GM23248 (cell line): Measurements from ENCODE around the gene CDK14. TPM values are rescaled to one million over a fixed set of nuclear protein-coding genes. Genes with fewer than 3 reads are reported as not detected.
A peak's percentile ranks its signal among the peaks of the same experiment; 100 is the strongest.

Experiments used
- DNase-seq: peaks from one replicate; pipeline ENCODE4 v3.0.0-alpha.2; 2015
- H2AFZ ChIP-seq: fragments of 200-600 bp; sonication (generic); 2 replicates; pipeline ENCODE4 v1.6.1; 2016; ENCODE audit warnings: antibody characterized with exemption
- H3F3A ChIP-seq: fragments of 200-600 bp; sonication (generic); 2 replicates; pipeline ENCODE4 v1.6.1; 2016; ENCODE audit warnings: mild to moderate bottlenecking, antibody characterized with exemption, mixed run types; ENCODE audit not compliant: insufficient read depth
- H3K27ac ChIP-seq: fragments of 200-600 bp; sonication (generic); 2 replicates; pipeline ENCODE4 v1.5.1; 2016; ENCODE audit warnings: mild to moderate bottlenecking
- H3K27me3 ChIP-seq: fragments of 200-600 bp; sonication (generic); replicated peaks from 2 replicates; pipeline ENCODE4 v1.6.1; 2016; ENCODE audit warnings: mild to moderate bottlenecking; ENCODE audit not compliant: insufficient read depth
- H3K36me3 ChIP-seq: fragments of 200-600 bp; sonication (generic); 2 replicates; pipeline ENCODE4 v1.6.1; 2016; ENCODE audit warnings: low read depth, mild to moderate bottlenecking
- H3K4me1 ChIP-seq: fragments of 200-600 bp; sonication (generic); 2 replicates; pipeline ENCODE4 v1.6.1; 2016; ENCODE audit warnings: mild to moderate bottlenecking; ENCODE audit not compliant: insufficient read depth
- H3K4me2 ChIP-seq: fragments of 200-600 bp; sonication (generic); one replicate; pipeline ENCODE4 v1.6.1; 2016; ENCODE audit warnings: mild to moderate bottlenecking; ENCODE audit not compliant: unreplicated experiment
- H3K4me3 ChIP-seq: fragments of 200-600 bp; sonication (generic); 2 replicates; pipeline ENCODE4 v1.5.1; 2016; ENCODE audit warnings: mild to moderate bottlenecking
- H3K79me2 ChIP-seq: fragments of 200-600 bp; sonication (generic); 2 replicates; pipeline ENCODE4 v1.6.1; 2016; ENCODE audit warnings: mild to moderate bottlenecking; ENCODE audit not compliant: insufficient read depth
- H3K9ac ChIP-seq: fragments of 200-600 bp; sonication (generic); 2 replicates; pipeline ENCODE4 v1.6.1; 2016; ENCODE audit warnings: mild to moderate bottlenecking
- H3K9me2 ChIP-seq: fragments of 200-600 bp; sonication (generic); 2 replicates; pipeline ENCODE4 v1.6.1; 2016; ENCODE audit warnings: mixed run types, mild to moderate bottlenecking, moderate library complexity; ENCODE audit not compliant: insufficient read depth
- H3K9me3 ChIP-seq: fragments of 200-600 bp; sonication (generic); one replicate; pipeline ENCODE4 v1.6.1; 2017; ENCODE audit warnings: low read depth
- H4K20me1 ChIP-seq: fragments of 200-600 bp; sonication (generic); 2 replicates; pipeline ENCODE4 v1.6.0; 2016; ENCODE audit not compliant: insufficient read depth
- EZH2 ChIP-seq: fragments of 200-600 bp; sonication (generic); IDR thresholded peaks from 2 replicates; pipeline ENCODE4 v1.6.1; 2018; ENCODE audit warnings: antibody characterized with exemption, mild to moderate bottlenecking; ENCODE audit not compliant: insufficient read depth, poor library complexity, severe bottlenecking
- EZH2phosphoT487 ChIP-seq: fragments of 200-600 bp; sonication (generic); IDR thresholded peaks from 2 replicates; pipeline ENCODE4 v1.6.1; 2018; ENCODE audit warnings: antibody characterized with exemption, moderate library complexity, mild to moderate bottlenecking, low read depth; ENCODE audit not compliant: insufficient read depth
- WGBS, 2 experiments: methylation state at CpG; one replicate each; pipeline ENCODE4 v1.1.6; 2015 to 2017; ENCODE audit warnings: low lambda C conversion rate in 2 of 2, low coverage in 1 of 2; ENCODE audit errors: missing lambda C conversion rate in 2 of 2; 5-methylcytosine and 5-hydroxymethylcytosine counted together
- in situ Hi-C: fragments of 300-500 bp; cut with MboI; formaldehyde crosslinking; loops from 2 replicates; pipeline ENCODE4 v1.15.0; 2020
- polyA plus RNA-seq: library from polyadenylated mRNA; unstranded; fragments of >200 nt; fragmentation: Nextera tagmentation; extraction: Ambion mirVana; gene quantifications from 2 replicates; pipeline ENCODE4 v1.2.1, GENCODE V29; 2016
- total RNA-seq: library from RNA; depleted of rRNA; stranded (reverse); fragments of >200 nt; shearing (Covaris generic); gene quantifications from 2 replicates; pipeline ENCODE4 v1.2.3, GENCODE V29; 2014

CDK14 gene
- total and polyA plus RNA-seq, 2 experiments from 2014 or later: 19.9 to 21.2 TPM

- no peaks in the 10 kb centered on the region for H3K9me3 ChIP-seq
- no peak overlapping the region for H3K4me3 ChIP-seq
- H3K27ac ChIP-seq: no peak overlapping the region
- H2AFZ ChIP-seq: no peak overlapping the region
- H4K20me1 ChIP-seq: no peaks in the 10 kb centered on the region
- H3K79me2 ChIP-seq: no peaks in the 10 kb centered on the region
- H3K9me2 ChIP-seq: no peaks in the 10 kb centered on the region
- TF ChIP-seq EZH2phosphoT487 (no peak), EZH2 (no peak)
- WGBS, 2 experiments: 86 to 89% methylated on average over 3 of the region's 3 CpGs
- peaks cover 5% of the 10 kb centered on the region; the same call in 1 of the 2 replicates for H3F3A ChIP-seq
- H3K27me3 ChIP-seq: no peaks in the 10 kb centered on the region
- H3K4me2 ChIP-seq: no peak overlapping the region
- no peak for DNase-seq
- H3K9ac ChIP-seq: no peak overlapping the region
- peaks cover 11% of the 10 kb centered on the region for H3K4me1 ChIP-seq
- no peaks in the 10 kb centered on the region for H3K36me3 ChIP-seq
- in situ Hi-C loops: no loop called here
Measured at GRCh38 chr7:90574146-90574819, 21.8 kb upstream of the CDK14 start.

- no peaks in the 10 kb centered on the region for H3K9me3 ChIP-seq
- no peak for DNase-seq
- no peak overlapping the region for H3K27ac ChIP-seq
- no peak overlapping the region for H3K4me2 ChIP-seq
- H3K9ac ChIP-seq: no peak overlapping the region
- no peaks in the 10 kb centered on the region for H3K27me3 ChIP-seq
- H3F3A ChIP-seq: peaks cover 9% of the 10 kb centered on the region; the same call in 1 of the 2 replicates
- H4K20me1 ChIP-seq: no peaks in the 10 kb centered on the region
- in situ Hi-C loops: no loop called here
- H3K4me1 ChIP-seq: peaks cover 16% of the 10 kb centered on the region
- no peaks in the 10 kb centered on the region for H3K79me2 ChIP-seq
- WGBS, 2 experiments: 95 to 96% methylated on average over 1 of the region's 1 CpG
- H3K9me2 ChIP-seq: no peaks in the 10 kb centered on the region
- H3K36me3 ChIP-seq: no peaks in the 10 kb centered on the region
- no peak overlapping the region for H3K4me3 ChIP-seq
- no peak overlapping the region for H2AFZ ChIP-seq
- TF ChIP-seq EZH2phosphoT487: no peak
- no peak for TF ChIP-seq EZH2
Measured at GRCh38 chr7:90574820-90575187, 21.3 kb upstream of the CDK14 start.

GRCh38 chr7:90579181-90579688, 16.9 kb upstream of the CDK14 start:
- H4K20me1 ChIP-seq: no peaks in the 10 kb centered on the region
- TF ChIP-seq EZH2 (no peak), EZH2phosphoT487 (peak; percentile 84)
- no peaks in the 10 kb centered on the region for H3K36me3 ChIP-seq
- in situ Hi-C loops: no loop called here
- 9 to 11% methylated on average over 4 of the region's 4 CpGs for WGBS, 2 experiments
- H3K27me3 ChIP-seq: no peaks in the 10 kb centered on the region
- no peak overlapping the region for H3K9ac ChIP-seq
- no peak overlapping the region for H2AFZ ChIP-seq
- H3F3A ChIP-seq: peaks cover 14% of the 10 kb centered on the region; the same call in 1 of the 2 replicates
- no peaks in the 10 kb centered on the region for H3K9me3 ChIP-seq
- H3K9me2 ChIP-seq: no peaks in the 10 kb centered on the region
- H3K4me2 ChIP-seq: peak overlapping the region; percentile 53
- H3K79me2 ChIP-seq: no peaks in the 10 kb centered on the region
- peak; percentile 89 for DNase-seq
- no peak overlapping the region for H3K4me3 ChIP-seq
- H3K4me1 ChIP-seq: peaks cover 14% of the 10 kb centered on the region
- H3K27ac ChIP-seq: peak overlapping the region; percentile 49

- 89 to 91% methylated on average over 3 of the region's 3 CpGs for WGBS, 2 experiments
- Histone ChIP-seq H2AFZ (no peak overlapping the region), H3K4me2 (peak overlapping the region; percentile 36), H3K79me2 (no peaks in the 10 kb centered on the region), H4K20me1 (no peaks in the 10 kb centered on the region), H3K4me1 (peaks cover 14% of the 10 kb centered on the region), H3F3A (peaks cover 14% of the 10 kb centered on the region; the same call in 1 of the 2 replicates), H3K9me2 (no peaks in the 10 kb centered on the region), H3K27ac (no peak overlapping the region), H3K4me3 (no peak overlapping the region), H3K9me3 (no peaks in the 10 kb centered on the region), H3K36me3 (no peaks in the 10 kb centered on the region), H3K9ac (no peak overlapping the region), H3K27me3 (no peaks in the 10 kb centered on the region)
- no peak for TF ChIP-seq EZH2phosphoT487
- in situ Hi-C loops: no loop called here
- peak; percentile 30 for DNase-seq
Measured at GRCh38 chr7:90580051-90580450, 16.1 kb upstream of the CDK14 start.
